GM18519 (cell line): Measurements from ENCODE around the gene BCL2L15.

Experiments used
- ATAC-seq: cut with Tn5 transposase; IDR thresholded peaks from one replicate; pipeline ENCODE4 v1.9.1; 2021; ENCODE audit warnings: mild to moderate bottlenecking, moderate library complexity; ENCODE audit not compliant: unreplicated experiment, low FRiP score

Gene BCL2L15

DNA sequence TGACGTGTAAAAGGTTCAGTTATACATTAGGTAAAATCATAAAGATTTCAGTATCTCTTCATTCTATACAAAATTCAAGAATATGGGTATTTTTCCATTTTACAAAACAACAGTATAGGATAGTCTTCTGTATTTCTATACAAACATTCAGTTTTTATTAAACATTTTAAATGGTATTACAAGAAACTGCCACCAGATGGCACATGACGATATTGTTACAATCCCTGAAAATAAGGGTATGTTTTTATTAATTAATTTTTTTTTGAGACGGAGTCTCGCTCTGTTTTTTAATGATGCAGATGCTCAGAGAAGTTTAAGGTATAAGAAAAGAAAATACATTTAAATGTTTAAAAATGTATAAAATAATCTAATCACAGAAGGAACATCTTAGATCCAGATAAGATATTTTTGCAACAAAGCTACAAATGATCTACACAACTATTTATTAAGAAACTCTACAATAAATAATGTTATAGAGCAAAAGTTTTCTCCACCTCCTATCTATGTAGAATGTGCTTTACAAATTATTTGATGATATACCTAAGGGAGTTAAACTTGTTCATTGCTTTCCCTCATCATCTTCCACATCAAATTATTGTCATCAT is 51.6 kb downstream of the BCL2L15 start:
- no peak for ATAC-seq

DNA sequence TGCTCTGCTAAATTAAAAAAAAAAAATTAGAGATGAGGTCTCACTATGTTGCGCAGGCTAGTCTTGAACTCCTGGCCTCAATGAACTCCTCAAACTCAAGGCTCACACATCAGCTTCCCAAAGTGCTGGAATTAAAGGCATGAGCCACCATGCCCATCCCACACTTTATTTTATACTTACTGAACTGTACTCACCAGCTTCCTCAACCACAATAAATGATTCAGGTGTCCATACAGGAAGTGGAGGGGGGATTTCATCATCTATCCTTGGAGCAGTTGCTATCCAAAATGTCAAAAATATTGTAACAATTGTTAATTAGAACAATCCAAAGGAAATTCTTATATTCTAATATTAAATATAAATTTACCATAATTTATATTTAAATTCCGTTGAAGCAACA is 52.7 kb downstream of the BCL2L15 start:
- no peak for ATAC-seq
